ENCODE data around the gene LRP1.

The LRP1 gene

DNA sequence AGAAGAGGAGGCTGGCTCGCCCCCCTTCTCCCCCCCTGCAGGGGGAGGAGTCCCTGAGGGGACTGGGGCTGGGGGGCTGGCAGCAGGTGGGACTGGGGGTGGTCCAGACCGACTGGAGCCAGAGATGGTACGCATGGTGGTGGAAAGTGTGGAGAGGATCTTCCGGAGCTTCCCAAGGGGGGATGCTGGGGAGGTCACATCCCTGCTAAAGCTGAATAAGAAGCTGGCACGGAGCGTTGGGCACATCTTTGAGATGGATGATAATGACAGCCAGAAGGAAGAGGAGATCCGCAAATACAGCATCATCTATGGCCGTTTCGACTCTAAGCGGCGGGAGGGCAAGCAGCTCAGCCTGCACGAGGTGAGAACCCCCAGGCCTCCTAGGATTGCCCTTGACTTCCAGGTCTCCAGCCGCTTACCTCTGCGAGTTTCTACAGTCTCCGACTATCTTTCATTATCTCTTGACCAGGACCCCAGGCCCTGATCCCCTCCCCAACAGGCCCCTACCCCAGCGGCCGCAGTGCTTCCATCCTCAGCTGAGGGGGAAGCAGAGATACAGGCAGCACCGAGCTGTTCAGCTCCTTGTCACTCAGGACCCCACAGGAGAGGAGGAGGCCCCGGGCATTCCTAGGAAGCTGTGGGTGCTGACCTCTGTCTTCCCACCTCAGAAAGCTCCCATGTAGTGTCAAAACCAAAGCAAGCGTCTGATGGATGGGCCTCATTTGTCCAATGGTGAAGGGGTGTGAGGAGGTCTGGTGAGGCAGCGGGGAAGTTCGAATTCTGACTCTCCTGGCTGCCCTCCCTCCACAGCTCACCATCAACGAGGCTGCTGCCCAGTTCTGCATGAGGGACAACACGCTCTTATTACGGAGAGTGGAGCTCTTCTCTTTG is 36.4 kb upstream of the LRP1 start:
- H3K4me3 ChIP-seq (ENCODE audit: low read length): no peak overlapping the region
- H3K9me2 ChIP-seq (replicated peaks; ENCODE audit: control insufficient read depth, low read length): no peaks in the 10 kb centered on the region
- no peaks in the 10 kb centered on the region for H3K9me3 ChIP-seq (ENCODE audit: control insufficient read depth, insufficient read depth, low read length)
- peaks cover 25% of the 10 kb centered on the region for H3F3A ChIP-seq (ENCODE audit: control insufficient read depth, insufficient read depth)
- no peaks in the 10 kb centered on the region for H3K27me3 ChIP-seq (ENCODE audit: control insufficient read depth, low read length)
- H3K27ac ChIP-seq (ENCODE audit: low read depth, low read length): no peak overlapping the region
- H3K4me2 ChIP-seq (ENCODE audit: low read length): no peak overlapping the region
- H4K20me1 ChIP-seq (ENCODE audit: control insufficient read depth, insufficient read depth, low read depth, low read length): no peaks in the 10 kb centered on the region
- peaks cover 9% of the 10 kb centered on the region for H3K79me2 ChIP-seq (ENCODE audit: control insufficient read depth, low read length)
- peaks cover 38% of the 10 kb centered on the region for H3K4me1 ChIP-seq (ENCODE audit: control insufficient read depth, low read length)
- peaks cover 29% of the 10 kb centered on the region for H3K36me3 ChIP-seq (ENCODE audit: control insufficient read depth, low read length)
- TF ChIP-seq, protein P1, sequence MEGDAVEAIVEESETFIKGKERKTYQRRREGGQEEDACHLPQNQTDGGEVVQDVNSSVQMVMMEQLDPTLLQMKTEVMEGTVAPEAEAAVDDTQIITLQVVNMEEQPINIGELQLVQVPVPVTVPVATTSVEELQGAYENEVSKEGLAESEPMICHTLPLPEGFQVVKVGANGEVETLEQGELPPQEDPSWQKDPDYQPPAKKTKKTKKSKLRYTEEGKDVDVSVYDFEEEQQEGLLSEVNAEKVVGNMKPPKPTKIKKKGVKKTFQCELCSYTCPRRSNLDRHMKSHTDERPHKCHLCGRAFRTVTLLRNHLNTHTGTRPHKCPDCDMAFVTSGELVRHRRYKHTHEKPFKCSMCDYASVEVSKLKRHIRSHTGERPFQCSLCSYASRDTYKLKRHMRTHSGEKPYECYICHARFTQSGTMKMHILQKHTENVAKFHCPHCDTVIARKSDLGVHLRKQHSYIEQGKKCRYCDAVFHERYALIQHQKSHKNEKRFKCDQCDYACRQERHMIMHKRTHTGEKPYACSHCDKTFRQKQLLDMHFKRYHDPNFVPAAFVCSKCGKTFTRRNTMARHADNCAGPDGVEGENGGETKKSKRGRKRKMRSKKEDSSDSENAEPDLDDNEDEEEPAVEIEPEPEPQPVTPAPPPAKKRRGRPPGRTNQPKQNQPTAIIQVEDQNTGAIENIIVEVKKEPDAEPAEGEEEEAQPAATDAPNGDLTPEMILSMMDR (IDR thresholded peaks at IDR 0.05; ENCODE audit: low read depth, low read length, poor library complexity, severe bottlenecking): no peak
- no peak for TF ChIP-seq EZH2phosphoT487 (IDR thresholded peaks at IDR 0.05; ENCODE audit: borderline replicate concordance, low read length)

DNA sequence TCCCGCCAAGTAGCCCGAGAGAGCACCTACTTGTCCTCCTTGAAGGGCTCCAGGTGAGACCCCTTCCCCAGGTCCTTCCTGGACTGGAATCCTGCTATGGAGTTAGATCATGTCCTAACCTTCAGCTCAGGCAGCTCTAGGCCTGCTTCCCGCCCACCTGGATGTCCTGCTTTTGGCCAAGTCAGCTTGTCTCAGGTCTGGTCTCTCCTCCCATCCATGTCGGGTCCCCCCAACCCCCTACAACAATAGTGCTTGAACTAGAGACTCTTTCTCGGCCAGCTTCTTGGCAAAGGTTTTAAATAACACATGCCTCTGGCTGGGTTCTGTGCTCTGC is 35.8 kb upstream of the LRP1 start:
- no peak overlapping the region for H3K4me3 ChIP-seq (ENCODE audit: low read length)
- peaks cover 9% of the 10 kb centered on the region for H3K79me2 ChIP-seq (ENCODE audit: control insufficient read depth, low read length)
- no peaks in the 10 kb centered on the region for H3K9me2 ChIP-seq (replicated peaks; ENCODE audit: control insufficient read depth, low read length)
- peaks cover 36% of the 10 kb centered on the region for H3K4me1 ChIP-seq (ENCODE audit: control insufficient read depth, low read length)
- peaks cover 24% of the 10 kb centered on the region for H3F3A ChIP-seq (ENCODE audit: control insufficient read depth, insufficient read depth)
- TF ChIP-seq, protein P1 (IDR thresholded peaks at IDR 0.05; ENCODE audit: low read depth, low read length, poor library complexity, severe bottlenecking): no peak
- no peak for TF ChIP-seq EZH2phosphoT487 (IDR thresholded peaks at IDR 0.05; ENCODE audit: borderline replicate concordance, low read length)
- H3K27ac ChIP-seq (ENCODE audit: low read depth, low read length): no peak overlapping the region
- H3K27me3 ChIP-seq (ENCODE audit: control insufficient read depth, low read length): no peaks in the 10 kb centered on the region
- no peaks in the 10 kb centered on the region for H3K9me3 ChIP-seq (ENCODE audit: control insufficient read depth, insufficient read depth, low read length)
- H4K20me1 ChIP-seq (ENCODE audit: control insufficient read depth, insufficient read depth, low read depth, low read length): no peaks in the 10 kb centered on the region
- H3K36me3 ChIP-seq (ENCODE audit: control insufficient read depth, low read length): peaks cover 35% of the 10 kb centered on the region
- H3K4me2 ChIP-seq (ENCODE audit: low read length): no peak overlapping the region

DNA sequence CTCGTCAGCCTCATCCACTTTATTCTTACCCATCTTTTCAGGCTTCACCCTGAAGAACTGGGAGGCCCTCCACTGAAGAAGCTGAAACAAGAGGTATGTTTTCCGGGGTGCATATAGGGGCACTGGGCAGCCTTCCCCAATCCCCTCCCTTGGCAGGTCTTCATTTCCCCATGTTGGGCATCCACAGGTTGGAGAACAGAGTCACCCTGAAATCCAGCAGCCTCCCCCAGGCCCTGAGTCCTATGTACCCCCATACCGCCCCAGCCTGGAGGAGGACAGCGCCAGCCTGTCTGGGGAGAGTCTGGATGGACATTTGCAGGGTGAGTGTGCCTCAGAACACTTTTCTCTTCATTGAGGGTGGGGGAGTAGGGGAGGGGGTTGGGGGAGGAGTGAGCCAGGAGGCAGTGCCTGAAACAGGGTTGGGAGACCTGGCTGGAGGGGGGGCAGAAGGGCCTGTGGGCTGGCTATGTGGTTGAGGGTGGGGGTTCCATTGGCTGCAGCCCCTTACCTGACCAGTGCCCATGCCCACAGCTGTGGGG is 35.3 kb upstream of the LRP1 start:
- no peaks in the 10 kb centered on the region for H3K27me3 ChIP-seq (ENCODE audit: control insufficient read depth, low read length)
- H3K9me2 ChIP-seq (replicated peaks; ENCODE audit: control insufficient read depth, low read length): no peaks in the 10 kb centered on the region
- peaks cover 39% of the 10 kb centered on the region for H3K36me3 ChIP-seq (ENCODE audit: control insufficient read depth, low read length)
- no peaks in the 10 kb centered on the region for H4K20me1 ChIP-seq (ENCODE audit: control insufficient read depth, insufficient read depth, low read depth, low read length)
- no peak overlapping the region for H3K4me3 ChIP-seq (ENCODE audit: low read length)
- H3F3A ChIP-seq (ENCODE audit: control insufficient read depth, insufficient read depth): peaks cover 22% of the 10 kb centered on the region
- H3K27ac ChIP-seq (ENCODE audit: low read depth, low read length): no peak overlapping the region
- peaks cover 31% of the 10 kb centered on the region for H3K4me1 ChIP-seq (ENCODE audit: control insufficient read depth, low read length)
- no peak for TF ChIP-seq EZH2phosphoT487 (IDR thresholded peaks at IDR 0.05; ENCODE audit: borderline replicate concordance, low read length)
- TF ChIP-seq, protein P1 (IDR thresholded peaks at IDR 0.05; ENCODE audit: low read depth, low read length, poor library complexity, severe bottlenecking): no peak
- peaks cover 9% of the 10 kb centered on the region for H3K79me2 ChIP-seq (ENCODE audit: control insufficient read depth, low read length)
- no peak overlapping the region for H3K4me2 ChIP-seq (ENCODE audit: low read length)
- H3K9me3 ChIP-seq (ENCODE audit: control insufficient read depth, insufficient read depth, low read length): no peaks in the 10 kb centered on the region

All from DOHH2 (cell line).